Kidney (tissue), 14 donors: ENCODE measurements around the gene BHLHE40. TPM values are rescaled to one million over a fixed set of nuclear protein-coding genes. Genes with fewer than 3 reads are reported as not detected.

ENCODE experiments used
- DNase-seq, 5 donors: peaks; one replicate each; pipeline ENCODE4 v3.0.0-alpha.2; 2013 to 2020
- FAIRE-seq: peaks from 2 replicates; lab custom pipeline; 2012; peaks lifted over from hg19 to GRCh38; lab: Jason Lieb, UNC
- H3K27ac ChIP-seq, 2 donors: one replicate each; pipeline ENCODE4 v1.7.0; 2013; ENCODE audit warnings: low read depth in 2 of 2, low read length in 2 of 2, inconsistent platforms in 1 of 2
- H3K27me3 ChIP-seq: one replicate; pipeline ENCODE4 v1.7.1; 2013; ENCODE audit warnings: low read length, inconsistent platforms; ENCODE audit not compliant: control insufficient read depth, insufficient read depth
- H3K36me3 ChIP-seq, 3 donors: one replicate each; pipeline versions ENCODE4 v1.7.0 to v1.7.1; 2013; ENCODE audit warnings: low read length in 3 of 3, control low read depth in 1 of 3, inconsistent platforms in 1 of 3; ENCODE audit not compliant: insufficient read depth in 3 of 3, control insufficient read depth in 2 of 3
- H3K4me1 ChIP-seq, 3 donors: one replicate each; pipeline versions ENCODE4 v1.7.0 to v1.7.1; 2013; ENCODE audit warnings: low read length in 3 of 3, inconsistent platforms in 1 of 3, low read depth in 1 of 3; ENCODE audit not compliant: control insufficient read depth in 2 of 3, insufficient read depth in 2 of 3
- H3K4me3 ChIP-seq, 3 donors: one replicate each; pipeline versions ENCODE4 v1.7.0 to v1.8.1; 2013; ENCODE audit warnings: low read length in 3 of 3, control low read depth in 1 of 3, inconsistent platforms in 1 of 3
- H3K9ac ChIP-seq, 3 donors: one replicate each; pipeline versions ENCODE4 v1.7.0 to v1.7.1; 2013; ENCODE audit warnings: low read length in 3 of 3, control low read depth in 1 of 3, inconsistent platforms in 1 of 3
- H3K9me3 ChIP-seq, 3 donors: one replicate each; pipeline versions ENCODE4 v1.7.0 to v1.7.1; 2013; ENCODE audit warnings: low read length in 3 of 3, control low read depth in 1 of 3, inconsistent platforms in 1 of 3; ENCODE audit not compliant: control insufficient read depth in 2 of 3, insufficient read depth in 1 of 3
- intact Hi-C: fragments of 100-400 bp; cut with DNase I; formaldehyde crosslinking; loops from one replicate; pipeline ENCODE4 v1.11.1; 2022
- polyA plus RNA-seq: library from polyadenylated mRNA; stranded (reverse); fragments of 350-450 nt; fragmentation: Illumina TruSeq; extraction: RNeasy Lipid Tissue Mini Kit (QIAGEN cat#74804); gene quantifications from one replicate; pipeline ENCODE4 v1.2.3, GENCODE V29; 2014; ENCODE audit warnings: low read depth, low replicate concordance; ENCODE audit not compliant: insufficient read depth
- total RNA-seq: library from RNA; stranded (reverse); fragmentation: NEBNext Ultra II Directional; extraction: Animal tissue kit (Norgen Biotek cat#: 25700); gene quantifications from one replicate; pipeline ENCODE4 v1.2.1, GENCODE V29; 2021
- TF ChIP-seq, protein P1 (sequence below): IDR thresholded peaks from 3 replicates; pipeline ENCODE4 v1.5.1; 2012; ENCODE audit warnings: mild to moderate bottlenecking, moderate library complexity, borderline replicate concordance; ENCODE audit not compliant: insufficient read depth; ENCODE audit errors: extremely low read depth
- donor health status: control.
- donor health status: control.
- donor health status: control.
- donor health status: control.
- donor health status: control.
- donor health status: DM: yes; HTN: yes; CAD: no.
- donor health status: Normal renal cell carcinoma (clear cell type).

The BHLHE40 gene
- total and polyA plus RNA-seq, 2 donors from 2014 or later, result 39.4 to 147 TPM

DNA sequence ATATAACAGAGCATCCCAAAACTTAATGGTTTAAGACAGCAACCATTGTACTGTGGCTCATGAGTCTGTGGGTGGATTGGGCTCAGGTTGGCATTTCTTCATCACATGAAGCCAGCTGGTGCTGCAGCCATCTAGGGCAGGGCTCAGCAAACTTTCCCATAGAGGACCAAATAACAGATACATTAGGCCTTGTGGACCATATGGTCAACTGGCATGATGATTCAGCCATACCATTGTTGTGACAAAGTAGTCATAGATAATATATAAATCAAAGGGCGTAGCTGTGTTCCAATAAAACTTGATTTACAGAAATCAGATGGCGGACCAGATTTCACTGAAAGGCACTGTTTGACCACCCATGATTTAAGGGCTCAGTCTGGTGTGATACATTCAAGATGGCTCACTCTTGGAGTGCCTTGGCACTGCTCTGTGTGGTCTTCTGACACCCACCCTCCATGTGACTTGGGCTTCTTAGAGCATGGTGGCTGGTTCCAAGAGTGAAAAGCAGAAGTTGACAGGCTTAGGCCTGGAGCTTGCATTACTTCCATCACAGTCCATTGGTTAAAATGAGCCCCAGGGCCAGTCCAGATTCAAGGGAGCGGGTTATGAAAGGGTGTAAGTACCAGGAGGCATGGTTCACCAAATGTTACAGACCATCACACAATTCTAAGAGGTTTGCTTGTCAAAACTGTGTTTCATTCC is 40.8 kb upstream of the BHLHE40 start:
- H3K27ac ChIP-seq, result no peak overlapping the region
- no peaks in the 10 kb centered on the region for H3K4me1 ChIP-seq
- H3K36me3 ChIP-seq, result no peaks in the 10 kb centered on the region
- TF ChIP-seq, protein P1, sequence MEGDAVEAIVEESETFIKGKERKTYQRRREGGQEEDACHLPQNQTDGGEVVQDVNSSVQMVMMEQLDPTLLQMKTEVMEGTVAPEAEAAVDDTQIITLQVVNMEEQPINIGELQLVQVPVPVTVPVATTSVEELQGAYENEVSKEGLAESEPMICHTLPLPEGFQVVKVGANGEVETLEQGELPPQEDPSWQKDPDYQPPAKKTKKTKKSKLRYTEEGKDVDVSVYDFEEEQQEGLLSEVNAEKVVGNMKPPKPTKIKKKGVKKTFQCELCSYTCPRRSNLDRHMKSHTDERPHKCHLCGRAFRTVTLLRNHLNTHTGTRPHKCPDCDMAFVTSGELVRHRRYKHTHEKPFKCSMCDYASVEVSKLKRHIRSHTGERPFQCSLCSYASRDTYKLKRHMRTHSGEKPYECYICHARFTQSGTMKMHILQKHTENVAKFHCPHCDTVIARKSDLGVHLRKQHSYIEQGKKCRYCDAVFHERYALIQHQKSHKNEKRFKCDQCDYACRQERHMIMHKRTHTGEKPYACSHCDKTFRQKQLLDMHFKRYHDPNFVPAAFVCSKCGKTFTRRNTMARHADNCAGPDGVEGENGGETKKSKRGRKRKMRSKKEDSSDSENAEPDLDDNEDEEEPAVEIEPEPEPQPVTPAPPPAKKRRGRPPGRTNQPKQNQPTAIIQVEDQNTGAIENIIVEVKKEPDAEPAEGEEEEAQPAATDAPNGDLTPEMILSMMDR, result no peak
- no peaks in the 10 kb centered on the region for H3K9me3 ChIP-seq
- DNase-seq (no peak), FAIRE-seq (no peak)
- no peak overlapping the region for H3K9ac ChIP-seq
- H3K27me3 ChIP-seq, result no peaks in the 10 kb centered on the region
- intact Hi-C loops, result no loop called here
- no peak overlapping the region for H3K4me3 ChIP-seq

DNA sequence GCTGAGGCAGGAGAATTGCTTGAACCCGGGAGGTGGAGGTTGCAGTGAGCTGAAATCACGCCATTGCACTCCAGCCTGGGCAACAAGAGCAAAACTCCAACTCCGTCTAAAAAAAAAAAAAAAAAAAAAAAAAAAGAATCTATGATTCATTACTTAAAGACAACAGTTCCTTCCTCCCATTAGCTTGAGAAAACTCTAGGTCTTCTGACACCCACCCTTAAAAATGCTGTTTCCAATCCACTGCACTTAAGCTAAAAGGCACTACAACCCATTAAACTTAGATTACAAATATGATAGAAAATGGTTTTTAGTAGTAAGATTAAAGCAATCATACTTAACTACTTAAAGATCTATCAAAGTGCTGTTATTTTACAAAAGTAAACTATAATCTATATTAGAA is 40.0 kb upstream of the BHLHE40 start:
- DNase-seq, result no peak
- intact Hi-C loops, result no loop called here
- Histone ChIP-seq H3K4me3 (no peak overlapping the region), H3K36me3 (no peaks in the 10 kb centered on the region), H3K9me3 (no peaks in the 10 kb centered on the region), H3K27ac (no peak overlapping the region), H3K9ac (no peak overlapping the region), H3K4me1 (no peaks in the 10 kb centered on the region), H3K27me3 (no peaks in the 10 kb centered on the region)
- FAIRE-seq, result no peak
- TF ChIP-seq, protein P1, result no peak

GRCh38 chr3:4940985-4941384 is 38.3 kb upstream of the BHLHE40 start:
- TF ChIP-seq, protein P1, result no peak

More at GRCh38 chr3:4940985-4941384, 38.3 kb upstream of the BHLHE40 start:
- Histone ChIP-seq H3K27me3 (no peaks in the 10 kb centered on the region), H3K4me3 (no peak overlapping the region), H3K27ac (no peak overlapping the region), H3K9me3 (no peaks in the 10 kb centered on the region), H3K36me3 (no peaks in the 10 kb centered on the region), H3K9ac (no peak overlapping the region), H3K4me1 (no peaks in the 10 kb centered on the region)
- FAIRE-seq (no peak), DNase-seq (no peak)
- intact Hi-C loops, result no loop called here
